ENCODE data around the gene ANK3.

GRCh38 chr10:60188548-60188947 is 201.1 kb downstream of the ANK3 start:
- TF ChIP-seq USF2 (CRISPR knock-in tag; IDR thresholded peaks at IDR 0.05) (no peak), CTCF (IDR thresholded peaks at IDR 0.05) (no peak), MXD4 (CRISPR knock-in tag; IDR thresholded peaks at IDR 0.05; ENCODE audit: borderline replicate concordance) (no peak), RELA (CRISPR knock-in tag; IDR thresholded peaks at IDR 0.05; ENCODE audit: borderline replicate concordance) (no peak), JAZF1 (CRISPR knock-in tag; IDR thresholded peaks at IDR 0.05) (no peak), SP1 (CRISPR knock-in tag; conservative IDR thresholded peaks at IDR 0.05) (no peak), TEAD4 (CRISPR knock-in tag; IDR thresholded peaks at IDR 0.05) (no peak), NFYB (CRISPR knock-in tag; conservative IDR thresholded peaks at IDR 0.05; ENCODE audit: low read depth) (no peak), IRF1 (CRISPR knock-in tag; IDR thresholded peaks at IDR 0.05) (no peak), TCF7 (CRISPR knock-in tag; IDR thresholded peaks at IDR 0.05; ENCODE audit: low read depth) (no peak)

All from WTC11 (cell line).